GM21529 (cell line): Measurements from ENCODE around the gene KCNC3.

Experiments used
- ATAC-seq: cut with Tn5 transposase; IDR thresholded peaks from one replicate; pipeline ENCODE4 v1.9.1; 2021; ENCODE audit not compliant: unreplicated experiment

KCNC3 gene

DNA sequence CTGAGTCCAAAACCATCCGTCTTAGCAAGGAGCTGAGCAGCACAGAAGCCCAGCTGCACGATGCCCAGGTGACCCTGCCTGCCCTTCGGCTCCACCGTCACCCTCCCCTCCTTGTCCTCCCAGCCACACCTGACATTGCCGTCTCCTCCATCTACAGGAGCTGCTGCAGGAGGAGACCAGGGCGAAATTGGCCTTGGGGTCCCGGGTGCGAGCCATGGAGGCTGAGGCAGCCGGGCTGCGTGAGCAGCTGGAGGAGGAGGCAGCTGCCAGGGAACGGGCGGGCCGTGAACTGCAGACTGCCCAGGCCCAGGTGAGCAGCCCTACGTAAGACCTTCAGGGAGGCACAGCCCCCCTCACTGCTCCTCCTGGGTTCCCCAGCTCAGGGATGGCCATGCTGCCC, 49.1 kb downstream of the KCNC3 start:
- ATAC-seq = no peak

DNA sequence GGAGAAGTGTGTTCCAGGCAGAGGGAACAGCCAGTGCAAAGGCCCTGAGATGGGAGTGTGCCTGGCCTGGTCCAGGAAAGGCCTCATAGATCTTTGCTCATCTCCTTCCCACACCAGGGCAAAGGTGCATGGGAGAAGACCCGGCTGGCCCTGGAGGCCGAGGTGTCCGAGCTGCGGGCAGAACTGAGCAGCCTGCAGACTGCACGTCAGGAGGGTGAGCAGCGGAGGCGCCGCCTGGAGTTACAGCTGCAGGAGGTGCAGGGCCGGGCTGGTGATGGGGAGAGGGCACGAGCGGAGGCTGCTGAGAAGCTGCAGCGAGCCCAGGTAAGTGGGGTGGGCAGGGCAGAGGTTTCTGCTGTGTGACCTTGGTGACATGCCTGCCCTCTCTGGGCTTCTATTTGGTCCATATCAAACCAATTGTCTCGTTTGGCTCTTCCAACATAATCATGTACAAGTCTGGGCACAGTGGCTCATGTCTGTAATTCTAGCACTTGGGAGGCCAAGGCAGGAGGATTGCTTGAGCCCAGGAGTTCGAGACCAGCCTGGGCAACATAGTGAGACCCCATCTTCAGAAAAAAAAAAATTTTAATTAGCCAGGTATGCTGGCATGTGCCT, 51.1 kb downstream of the KCNC3 start:
- no peak for ATAC-seq

DNA sequence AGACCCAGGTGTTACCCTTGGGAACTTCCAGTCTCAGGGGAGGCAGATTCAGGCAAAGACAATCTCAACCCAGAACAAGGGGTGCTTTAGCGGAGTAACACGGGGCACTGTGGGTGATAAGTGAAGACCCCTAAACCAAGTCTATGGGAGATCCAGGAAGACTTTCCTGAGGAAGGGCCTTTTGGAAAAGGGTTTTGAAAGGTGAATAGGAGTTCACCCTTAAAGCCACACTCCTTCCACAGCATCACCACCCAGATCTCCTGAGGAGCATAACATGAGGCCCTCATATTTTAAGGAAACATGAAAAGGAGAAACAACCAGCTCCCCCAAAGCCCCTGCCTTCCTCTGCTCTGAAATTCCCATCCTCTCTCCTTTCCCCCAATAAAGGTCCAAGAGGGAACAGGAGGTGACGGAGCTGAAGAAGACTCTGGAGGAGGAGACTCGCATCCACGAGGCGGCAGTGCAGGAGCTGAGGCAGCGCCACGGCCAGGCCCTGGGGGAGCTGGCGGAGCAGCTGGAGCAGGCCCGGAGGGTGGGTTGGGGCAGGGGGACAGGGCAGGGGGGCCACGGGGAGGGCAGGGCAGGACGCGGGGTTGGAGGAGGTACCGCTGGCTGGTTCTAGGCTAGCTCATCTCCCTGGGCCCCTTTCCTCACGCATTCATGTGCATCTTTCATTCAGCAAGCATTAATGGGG, 52.7 kb downstream of the KCNC3 start:
- no peak for ATAC-seq

DNA sequence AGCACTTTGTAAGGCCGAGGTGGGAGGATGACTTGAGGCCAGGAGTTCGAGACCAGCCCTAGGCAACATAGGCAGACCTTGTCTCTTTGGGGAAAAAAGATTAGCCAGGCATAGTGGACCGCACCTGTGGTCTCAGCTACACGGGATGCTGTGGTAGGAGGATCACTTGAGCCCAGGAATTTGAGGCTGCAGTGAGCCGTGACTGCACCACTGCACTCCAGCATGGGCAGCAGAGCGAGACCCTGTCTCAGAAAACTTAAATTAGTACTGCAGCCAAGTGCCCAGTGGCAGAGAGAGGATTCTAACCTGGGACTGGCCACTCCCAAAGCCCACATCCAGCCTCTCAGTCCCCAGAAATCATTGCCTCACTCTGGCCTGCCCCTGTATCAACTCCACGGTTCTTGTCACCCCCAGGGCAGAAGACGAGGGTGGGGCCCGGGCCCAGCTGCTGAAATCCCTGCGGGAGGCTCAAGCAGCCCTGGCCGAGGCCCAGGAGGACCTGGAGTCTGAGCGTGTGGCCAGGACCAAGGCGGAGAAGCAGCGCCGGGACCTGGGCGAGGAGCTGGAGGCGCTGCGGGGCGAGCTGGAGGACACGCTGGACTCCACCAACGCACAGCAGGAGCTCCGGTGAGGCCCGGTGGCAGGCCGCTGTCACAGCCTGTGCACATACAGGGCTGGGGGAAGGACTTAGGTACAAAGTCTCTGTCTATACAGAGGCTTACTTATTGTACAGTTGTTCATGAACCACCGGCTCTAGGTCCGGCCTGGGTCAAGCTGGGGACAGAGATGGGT, 53.4 kb downstream of the KCNC3 start:
- ATAC-seq = no peak

DNA sequence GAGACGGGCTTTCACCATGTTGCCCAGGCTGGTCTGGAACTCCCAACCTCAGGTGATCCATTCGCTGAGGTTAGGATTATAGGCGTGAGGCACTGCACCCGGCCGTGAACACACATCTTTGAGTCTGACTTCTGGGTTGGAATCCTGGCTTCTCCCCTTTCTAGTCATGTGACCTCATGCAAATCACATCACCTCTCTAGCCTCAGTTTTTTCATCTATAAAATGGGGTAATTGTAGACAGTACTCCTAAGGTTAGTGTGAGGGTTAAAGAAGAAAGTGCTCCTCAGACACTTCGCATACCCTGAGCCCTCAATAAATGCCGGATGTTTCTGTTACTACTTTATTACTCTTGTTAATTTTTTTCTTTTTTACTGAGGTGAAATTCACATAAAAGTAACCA, 55.4 kb downstream of the KCNC3 start:
- no peak for ATAC-seq

DNA sequence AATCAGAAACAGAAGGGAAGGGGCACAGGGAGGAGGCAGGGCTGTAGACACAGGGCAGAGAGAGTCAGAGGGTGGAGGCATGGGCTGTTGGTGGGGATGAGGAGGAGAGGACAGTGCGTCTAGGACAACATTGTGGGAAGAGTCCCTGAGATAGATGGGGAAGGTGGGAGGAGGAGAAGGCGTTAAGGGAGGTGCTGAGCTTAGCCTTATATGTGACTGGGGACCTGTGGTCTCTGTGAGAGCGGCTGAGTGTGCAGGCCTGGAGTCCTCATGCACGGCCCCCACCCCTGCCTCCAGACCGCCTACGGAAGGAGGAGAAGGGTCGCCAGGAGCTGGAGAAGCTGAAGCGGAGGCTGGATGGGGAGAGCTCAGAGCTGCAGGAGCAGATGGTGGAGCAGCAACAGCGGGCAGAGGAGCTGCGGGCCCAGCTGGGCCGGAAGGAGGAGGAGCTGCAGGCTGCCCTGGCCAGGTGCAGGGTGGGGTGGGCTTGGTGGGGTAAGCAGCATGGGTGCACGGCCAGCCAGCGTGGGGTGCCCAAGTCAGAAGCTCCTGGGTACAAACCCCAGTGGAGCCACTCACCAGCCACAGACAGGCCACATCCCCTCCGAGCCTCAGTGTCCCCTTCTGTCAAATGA, 56.8 kb downstream of the KCNC3 start:
- no peak for ATAC-seq

DNA sequence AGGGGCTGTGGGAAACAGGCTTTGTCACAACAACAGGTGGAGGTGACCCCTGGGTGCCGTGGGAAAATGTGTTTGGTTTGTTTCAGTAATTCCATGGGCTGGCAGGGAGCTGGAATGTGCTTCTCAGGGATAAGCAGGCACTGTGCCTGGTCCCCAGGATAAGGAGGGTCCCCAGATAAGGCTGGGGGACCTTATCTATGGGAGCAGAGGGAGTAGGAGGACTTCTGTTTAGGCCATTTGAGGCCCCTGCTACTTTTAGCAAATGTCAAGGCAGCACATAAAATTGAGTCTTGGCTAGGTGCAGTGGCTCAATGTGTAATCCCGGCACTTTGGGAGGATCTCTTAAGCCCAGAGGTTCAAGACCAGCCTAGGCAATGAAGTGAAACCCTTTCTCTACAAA, 59.5 kb downstream of the KCNC3 start:
- no peak for ATAC-seq

DNA sequence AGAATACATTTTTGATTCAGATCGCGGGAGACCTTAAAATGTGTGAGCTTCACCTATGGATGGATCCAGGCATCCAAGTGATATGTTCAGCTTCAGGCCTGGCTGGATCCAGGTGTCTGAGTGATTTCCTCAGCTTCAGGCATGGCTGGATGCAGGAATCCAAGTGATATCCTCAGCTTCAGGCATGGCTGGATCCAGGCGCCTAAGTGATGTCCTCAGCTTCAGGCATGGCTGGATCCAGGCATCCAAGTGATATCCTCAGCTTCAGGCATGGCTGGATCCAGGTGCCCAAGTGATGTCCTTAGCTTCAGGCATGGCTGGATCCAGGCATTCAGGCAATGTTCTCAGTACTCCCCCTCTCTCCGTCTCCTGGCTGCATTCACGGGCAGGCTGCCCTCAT, 60.7 kb downstream of the KCNC3 start:
- no peak for ATAC-seq

DNA sequence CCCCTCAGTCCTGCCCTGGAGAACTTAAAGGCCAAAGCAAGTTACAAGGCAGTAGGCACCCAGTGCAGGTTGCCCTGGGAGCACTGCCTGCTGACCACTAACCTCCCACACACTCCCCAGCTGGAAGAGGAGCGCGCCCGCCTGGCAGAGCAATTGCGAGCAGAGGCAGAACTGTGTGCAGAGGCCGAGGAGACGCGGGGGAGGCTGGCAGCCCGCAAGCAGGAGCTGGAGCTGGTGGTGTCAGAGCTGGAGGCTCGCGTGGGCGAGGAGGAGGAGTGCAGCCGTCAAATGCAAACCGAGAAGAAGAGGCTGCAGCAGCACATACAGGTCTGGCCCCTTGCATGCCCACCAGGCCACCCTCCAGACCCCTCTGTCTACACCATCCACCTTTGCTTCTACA, 61.1 kb downstream of the KCNC3 start:
- ATAC-seq = no peak

DNA sequence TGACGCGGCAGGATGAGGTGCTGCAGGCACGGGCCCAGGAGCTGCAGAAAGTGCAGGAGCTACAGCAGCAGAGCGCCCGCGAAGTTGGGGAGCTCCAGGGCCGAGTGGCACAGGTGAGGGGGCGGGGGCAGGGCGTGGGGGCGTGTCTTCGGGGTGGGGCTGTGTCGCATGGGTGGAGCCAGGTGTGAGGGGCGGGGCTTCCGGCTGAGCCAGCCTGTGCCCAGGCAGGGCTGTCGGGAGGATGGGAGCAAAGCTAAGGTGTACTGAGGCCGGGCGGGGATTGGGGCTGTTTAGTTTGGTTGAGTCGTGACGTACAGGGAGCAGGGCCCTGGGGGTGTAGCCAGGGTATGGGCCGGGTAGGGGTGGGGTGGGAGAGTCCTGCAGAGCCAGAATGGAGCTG, 62.3 kb downstream of the KCNC3 start:
- ATAC-seq = no peak

DNA sequence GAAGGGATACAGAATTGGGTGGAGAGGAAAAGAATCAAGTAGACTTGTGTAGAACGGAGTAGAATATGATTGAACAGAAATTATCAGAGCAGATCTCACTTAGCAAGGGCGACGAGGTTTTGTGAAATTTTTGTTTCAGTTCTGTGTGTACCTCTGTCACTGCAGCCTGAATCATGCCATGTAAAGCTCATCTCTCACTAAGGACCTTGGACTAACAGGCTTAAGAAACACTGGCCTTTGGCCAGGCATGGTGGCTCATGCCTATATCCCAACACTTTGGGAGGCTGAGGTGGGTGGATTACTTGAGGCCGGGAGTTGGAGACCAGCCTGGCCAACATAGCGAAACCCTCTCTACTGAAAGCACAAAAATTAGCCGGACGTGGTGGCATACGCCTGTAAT, 63.1 kb downstream of the KCNC3 start:
- ATAC-seq = no peak

DNA sequence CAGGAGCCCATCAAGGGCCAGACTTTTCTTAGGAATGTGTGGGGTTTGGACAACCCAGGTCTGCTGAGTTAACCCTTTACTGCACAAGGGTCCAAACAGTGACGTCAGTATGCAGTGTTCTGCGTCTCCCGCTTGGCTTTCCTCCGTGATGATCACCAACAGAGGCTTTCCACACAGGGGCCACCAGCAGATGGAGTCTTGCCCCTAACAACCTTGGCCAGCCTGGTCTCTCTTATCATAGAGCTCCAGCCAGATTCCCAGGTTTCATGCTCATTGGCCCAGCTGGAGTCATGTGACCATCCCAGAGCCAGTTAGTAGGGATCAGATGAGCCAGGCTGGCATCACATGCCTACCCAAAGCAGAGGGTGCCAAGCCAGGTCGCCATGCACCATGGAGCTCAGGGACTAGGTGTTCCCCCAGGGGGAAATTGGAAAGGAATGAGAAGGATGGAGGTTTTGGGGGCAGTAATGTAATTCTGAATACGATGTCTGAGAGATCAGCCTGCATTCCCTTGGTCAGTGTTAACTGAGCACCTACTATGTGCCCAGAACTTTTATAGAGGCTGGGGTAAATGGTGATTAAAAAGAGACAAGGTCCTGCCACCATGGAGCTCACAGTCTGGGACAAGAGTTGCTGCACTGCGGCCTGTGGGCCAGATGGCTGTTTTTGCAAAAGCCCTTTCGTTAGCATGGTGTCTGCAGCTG, 64.5 kb downstream of the KCNC3 start:
- ATAC-seq = no peak

DNA sequence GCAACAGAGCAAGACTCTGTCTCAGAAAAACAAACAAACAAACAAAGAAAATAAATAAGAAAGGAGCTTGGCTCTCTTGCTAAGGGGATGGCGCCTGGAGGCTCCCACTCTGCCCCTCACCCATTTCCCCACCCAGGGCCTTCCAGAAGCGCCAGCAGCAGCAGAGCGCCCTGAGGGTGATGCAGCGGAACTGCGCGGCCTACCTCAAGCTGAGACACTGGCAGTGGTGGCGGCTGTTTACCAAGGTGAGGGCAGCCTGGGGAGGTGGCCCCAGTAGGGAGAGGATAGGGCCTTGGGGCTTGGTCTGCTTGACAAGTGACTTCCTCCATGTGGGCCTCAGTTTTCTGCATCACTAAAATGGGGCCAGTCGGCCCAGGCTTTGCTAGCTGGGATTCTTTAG, 66.0 kb downstream of the KCNC3 start:
- ATAC-seq = no peak
